HCT116 (cell line): ENCODE results near the gene LIG3. TPM values are rescaled to one million over a fixed set of nuclear protein-coding genes. Genes with fewer than 3 reads are reported as not detected.

Experiments used
- ATAC-seq: fragments of 200-7000 bp; cut with Tn5 transposase; 2 replicates; pipeline ENCODE4 v1.9.1; 2020; ENCODE audit warnings: mild to moderate bottlenecking, moderate library complexity
- BruUV-seq: library from RNA; stranded (reverse); fragments of 400-500 nt; replicated peaks from 2 replicates; lab custom pipeline; 2021; lab: Mats Ljungman, UMichigan
- CTCF ChIA-PET: fragments of 300-600 bp; sonication (Branson Sonifier 250); formaldehyde crosslinking; loops from one replicate; lab custom pipeline; 2021; ENCODE audit warnings: antibody characterized with exemption; lab: Charles Lee
- POLR2A ChIA-PET: fragments of 300-600, 350-600 bp; sonication (Branson Sonifier 250); formaldehyde crosslinking; loops from one replicate; lab custom pipeline; 2021; ENCODE audit warnings: antibody characterized with exemption; lab: Charles Lee
- RAD21 ChIA-PET, 2 experiments: fragments of 300-600 bp; sonication (Branson Sonifier 250); formaldehyde crosslinking; loops; one replicate each; lab custom pipeline; 2023; ENCODE audit warnings: low total read pairs in 2 of 2; ENCODE audit not compliant: uncharacterized antibody in 2 of 2, unreplicated experiment in 2 of 2, low non-redundant PET in 1 of 2; lab: Charles Lee
- DNase-seq: peaks from one replicate; pipeline ENCODE4 v3.0.0-alpha.2; 2010; ENCODE audit warnings: low read depth, low spot score
- H2AFZ ChIP-seq: fragments of 200-600 bp; shearing (Covaris generic), sonication (generic); 2 replicates; pipeline ENCODE4 v1.6.1; 2017; ENCODE audit warnings: low read depth, mixed run types, mixed read lengths, antibody characterized with exemption, low read length; ENCODE audit not compliant: poor library complexity, severe bottlenecking
- H3K27ac ChIP-seq: 2 replicates; pipeline ENCODE4 v1.5.1; 2012; ENCODE audit warnings: low read depth, low read length
- H3K27me3 ChIP-seq: fragments of 200-600 bp; sonication (generic); 2 replicates; pipeline ENCODE4 v1.6.1; 2016; ENCODE audit warnings: mixed run types, low read length, mixed read lengths; ENCODE audit not compliant: insufficient read depth
- H3K36me3 ChIP-seq, 2 experiments: fragments of 200-500 bp in 1 of 2; fragments of 200-600 bp in 1 of 2; sonication (Bioruptor generic) in 1 of 2; sonication (generic) in 1 of 2; 2 replicates each; pipeline versions ENCODE4 v1.5.1 to v1.6.1; 2014 to 2016; ENCODE audit warnings: low read length in 2 of 2, inconsistent platforms in 1 of 2, mixed read lengths in 1 of 2, mixed run types in 1 of 2; ENCODE audit not compliant: insufficient read depth in 2 of 2, control insufficient read depth in 1 of 2
- H3K4me1 ChIP-seq, 2 experiments: fragments of 200-600 bp in 1 of 2; sonication (generic) in 1 of 2; 2 replicates each; pipeline versions ENCODE4 v1.5.1 to v1.6.1; 2012 to 2017; ENCODE audit warnings: low read length in 2 of 2, inconsistent platforms in 1 of 2, mild to moderate bottlenecking in 1 of 2, mixed read lengths in 1 of 2, mixed run types in 1 of 2, moderate library complexity in 1 of 2; ENCODE audit not compliant: insufficient read depth in 2 of 2, control insufficient read depth in 1 of 2
- H3K4me2 ChIP-seq: fragments of 200-600 bp; sonication (generic); 2 replicates; pipeline ENCODE4 v1.6.1; 2017; ENCODE audit warnings: mixed run types, low read length, mixed read lengths
- H3K4me3 ChIP-seq, 2 experiments: fragments of 200-600 bp in 1 of 2; sonication (generic) in 1 of 2; replicated peaks in 1 of 2; 2 replicates each; pipeline ENCODE4 v1.5.1; 2011 to 2016; ENCODE audit warnings: low read length in 2 of 2, control low read depth in 1 of 2, low read depth in 1 of 2, mild to moderate bottlenecking in 1 of 2, mixed read lengths in 1 of 2, mixed run types in 1 of 2
- H3K79me2 ChIP-seq: fragments of 200-600 bp; sonication (generic); 2 replicates; pipeline ENCODE4 v1.6.1; 2017; ENCODE audit warnings: mild to moderate bottlenecking, mixed run types, low read length, moderate library complexity, mixed read lengths; ENCODE audit not compliant: insufficient read depth
- H3K9ac ChIP-seq: fragments of 200-600 bp; sonication (generic); 2 replicates; pipeline ENCODE4 v1.6.1; 2016; ENCODE audit warnings: low read length, mixed read lengths
- H3K9me2 ChIP-seq: fragments of 200-600 bp; sonication (generic), shearing (Covaris generic); 2 replicates; pipeline ENCODE4 v1.6.1; 2017; ENCODE audit warnings: mixed run types, mild to moderate bottlenecking, moderate library complexity; ENCODE audit not compliant: insufficient read depth
- H3K9me3 ChIP-seq, 2 experiments: fragments of 200-500 bp in 1 of 2; fragments of 200-600 bp in 1 of 2; sonication (Bioruptor generic) in 1 of 2; sonication (generic) in 1 of 2; 2 replicates each; pipeline ENCODE4 v1.6.1; 2014 to 2017; ENCODE audit warnings: low read length in 2 of 2, mixed read lengths in 2 of 2, inconsistent platforms in 1 of 2, low read depth in 1 of 2, mild to moderate bottlenecking in 1 of 2, mixed run types in 1 of 2, moderate library complexity in 1 of 2; ENCODE audit not compliant: control insufficient read depth in 1 of 2, insufficient read depth in 1 of 2
- H4K20me1 ChIP-seq: fragments of 200-600 bp; sonication (generic), shearing (Covaris generic); 2 replicates; pipeline ENCODE4 v1.6.1; 2017; ENCODE audit warnings: mixed run types, mild to moderate bottlenecking, moderate library complexity; ENCODE audit not compliant: insufficient read depth
- CBX3 ChIP-seq: IDR thresholded peaks from 2 replicates; pipeline ENCODE4 v1.6.1; 2012; ENCODE audit warnings: low read depth
- CEBPB ChIP-seq: IDR thresholded peaks from 2 replicates; pipeline ENCODE4 v1.6.1; 2012; ENCODE audit warnings: low read depth
- SIN3A ChIP-seq: IDR thresholded peaks from 2 replicates; pipeline ENCODE4 v1.6.1; 2012; ENCODE audit warnings: low read depth
- SP1 ChIP-seq: IDR thresholded peaks from 2 replicates; pipeline ENCODE4 v1.6.1; 2012; ENCODE audit warnings: low read depth
- SRF ChIP-seq: IDR thresholded peaks from 2 replicates; pipeline ENCODE4 v1.6.1; 2012; ENCODE audit warnings: low read depth
- TCF7L2 ChIP-seq: IDR thresholded peaks from 2 replicates; pipeline ENCODE4 v1.7.0; 2011; ENCODE audit warnings: borderline replicate concordance, inconsistent platforms; ENCODE audit not compliant: insufficient read depth, insufficient read length; ENCODE audit errors: extremely low read depth
- ZFX ChIP-seq: fragments of 450-650 bp; IDR thresholded peaks from 2 replicates; pipeline ENCODE4 v1.6.1; 2017
- intact Hi-C: fragments of 100-400 bp; cut with micrococcal nuclease; formaldehyde crosslinking; loops from 2 replicates; pipeline ENCODE4 v1.10.0; 2022
- total RNA-seq: library from RNA; stranded (reverse); gene quantifications from one replicate; pipeline ENCODE4 v1.2.1, GENCODE V29; 2021; ENCODE audit not compliant: unreplicated experiment
- TF ChIP-seq, protein P1 (sequence below): IDR thresholded peaks from 2 replicates; pipeline ENCODE4 v1.6.1; 2012
- TF ChIP-seq, protein P2 (sequence below): IDR thresholded peaks from 2 replicates; pipeline ENCODE4 v1.6.1; 2011; ENCODE audit warnings: mild to moderate bottlenecking, low read length, moderate library complexity; ENCODE audit not compliant: insufficient replicate concordance; ENCODE audit errors: extremely low read depth
- TF ChIP-seq, protein P3 (sequence below): IDR thresholded peaks from 2 replicates; pipeline ENCODE4 v1.6.1; 2012

Gene LIG3
- total RNA-seq, 1 experiment from 2014 or later: 49.4 TPM

DNA sequence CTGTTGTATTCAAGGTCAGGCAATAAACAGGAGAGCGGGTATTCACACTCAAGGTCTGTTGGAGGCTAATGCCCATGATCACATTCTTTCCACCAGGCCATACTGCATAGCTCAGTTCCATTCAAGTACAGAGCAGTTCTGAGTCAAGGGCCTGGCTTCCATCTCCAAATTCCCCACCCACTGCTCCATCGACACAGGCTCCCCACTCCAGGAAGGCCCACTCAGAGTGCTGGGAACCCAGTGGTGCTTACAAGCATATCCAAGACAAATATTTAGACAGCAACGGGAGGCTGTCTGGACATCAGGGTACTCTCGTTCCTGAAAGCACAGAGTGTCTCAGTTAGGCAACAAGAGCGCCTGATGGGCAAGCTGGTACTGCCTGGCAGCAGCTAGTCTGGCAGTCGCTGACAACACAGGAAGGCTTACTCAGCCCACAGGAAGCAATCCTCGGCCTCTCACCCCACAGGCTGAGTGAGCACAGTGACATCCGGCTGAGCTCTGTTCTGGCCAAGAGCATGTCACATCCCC is 42.3 kb downstream of the LIG3 start:
- RAD21 ChIA-PET: no interaction called here
- Histone ChIP-seq H3K36me3 (peaks cover 0 to 11% of the 10 kb centered on the region in 2 experiments; a peak in 1 of 4 replicates), H3K27me3 (no peaks in the 10 kb centered on the region), H3K79me2 (no peaks in the 10 kb centered on the region), H3K9me3 (no peaks in the 10 kb centered on the region), H3K4me1 (no peaks in the 10 kb centered on the region), H4K20me1 (no peaks in the 10 kb centered on the region)
- TF ChIP-seq, protein P1, sequence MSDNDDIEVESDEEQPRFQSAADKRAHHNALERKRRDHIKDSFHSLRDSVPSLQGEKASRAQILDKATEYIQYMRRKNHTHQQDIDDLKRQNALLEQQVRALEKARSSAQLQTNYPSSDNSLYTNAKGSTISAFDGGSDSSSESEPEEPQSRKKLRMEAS: no peak
- TF ChIP-seq SP1 (no peak), TCF7L2 (no peak), SIN3A (no peak), CEBPB (no peak), ZFX (no peak), CBX3 (no peak), SRF (no peak)
- TF ChIP-seq, protein P2, sequence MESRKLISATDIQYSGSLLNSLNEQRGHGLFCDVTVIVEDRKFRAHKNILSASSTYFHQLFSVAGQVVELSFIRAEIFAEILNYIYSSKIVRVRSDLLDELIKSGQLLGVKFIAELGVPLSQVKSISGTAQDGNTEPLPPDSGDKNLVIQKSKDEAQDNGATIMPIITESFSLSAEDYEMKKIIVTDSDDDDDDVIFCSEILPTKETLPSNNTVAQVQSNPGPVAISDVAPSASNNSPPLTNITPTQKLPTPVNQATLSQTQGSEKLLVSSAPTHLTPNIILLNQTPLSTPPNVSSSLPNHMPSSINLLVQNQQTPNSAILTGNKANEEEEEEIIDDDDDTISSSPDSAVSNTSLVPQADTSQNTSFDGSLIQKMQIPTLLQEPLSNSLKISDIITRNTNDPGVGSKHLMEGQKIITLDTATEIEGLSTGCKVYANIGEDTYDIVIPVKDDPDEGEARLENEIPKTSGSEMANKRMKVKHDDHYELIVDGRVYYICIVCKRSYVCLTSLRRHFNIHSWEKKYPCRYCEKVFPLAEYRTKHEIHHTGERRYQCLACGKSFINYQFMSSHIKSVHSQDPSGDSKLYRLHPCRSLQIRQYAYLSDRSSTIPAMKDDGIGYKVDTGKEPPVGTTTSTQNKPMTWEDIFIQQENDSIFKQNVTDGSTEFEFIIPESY: no peak
- TF ChIP-seq, protein P3, sequence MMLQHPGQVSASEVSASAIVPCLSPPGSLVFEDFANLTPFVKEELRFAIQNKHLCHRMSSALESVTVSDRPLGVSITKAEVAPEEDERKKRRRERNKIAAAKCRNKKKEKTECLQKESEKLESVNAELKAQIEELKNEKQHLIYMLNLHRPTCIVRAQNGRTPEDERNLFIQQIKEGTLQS: no peak
- TF ChIP-seq, all 23 proteins: peak for 0
- DNase-seq: no peak
- no peak overlapping the region for H2AFZ ChIP-seq
- POLR2A ChIA-PET: no interaction called here
- H3K9ac ChIP-seq: no peak overlapping the region
- no peak for ATAC-seq
- no peak overlapping the region for H3K27ac ChIP-seq
- no TSS peak for BruUV-seq
- intact Hi-C loops: no loop called here
- CTCF ChIA-PET: no interaction called here
- no peak overlapping the region for H3K4me3 ChIP-seq
- H3K9me2 ChIP-seq: no peaks in the 10 kb centered on the region
- no peak overlapping the region for H3K4me2 ChIP-seq
